GM19043 (cell line): ENCODE results near the gene OTOS.

Experiments
- ATAC-seq: cut with Tn5 transposase; IDR thresholded peaks from one replicate; pipeline ENCODE4 v1.9.1; 2021; ENCODE audit warnings: low read depth; ENCODE audit not compliant: unreplicated experiment

Gene OTOS

GRCh38 chr2:240168041-240168440 lies 27.6 kb upstream of the OTOS start:
- no peak for ATAC-seq

- ATAC-seq, result no peak
These were observed 27.1 kb upstream of the OTOS start for GRCh38 chr2:240167588-240167880.

GRCh38 chr2:240166761-240167587 lies 26.5 kb upstream of the OTOS start:
- no peak for ATAC-seq

- ATAC-seq, result no peak
These were observed 25.7 kb upstream of the OTOS start for GRCh38 chr2:240166191-240166590.

- no peak for ATAC-seq
These were observed 25.2 kb upstream of the OTOS start for GRCh38 chr2:240165661-240166060.

GRCh38 chr2:240165034-240165433 lies 24.6 kb upstream of the OTOS start:
- no peak for ATAC-seq

DNA sequence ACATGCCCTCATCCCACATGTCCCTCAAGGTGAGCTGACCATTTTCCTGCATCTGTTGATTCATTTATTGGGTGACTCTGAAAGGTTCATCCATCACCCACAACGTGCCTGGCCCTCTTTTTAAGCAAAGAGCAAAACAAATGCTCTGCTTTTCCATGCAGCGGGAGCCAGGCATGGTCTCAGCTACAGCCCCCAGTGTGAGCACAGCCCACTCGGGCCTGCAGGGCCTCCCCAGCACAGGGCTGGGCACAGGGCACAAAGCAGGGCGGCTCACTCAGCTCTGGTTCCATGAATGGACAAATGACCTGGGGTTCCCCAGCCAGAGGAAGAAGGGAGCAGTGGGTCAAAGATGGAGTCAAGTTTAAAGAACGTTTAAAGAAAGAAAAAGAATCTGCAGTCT lies 24.1 kb upstream of the OTOS start:
- ATAC-seq, result no peak

- ATAC-seq, result no peak
These were observed 23.6 kb upstream of the OTOS start for GRCh38 chr2:240163844-240164574.

DNA sequence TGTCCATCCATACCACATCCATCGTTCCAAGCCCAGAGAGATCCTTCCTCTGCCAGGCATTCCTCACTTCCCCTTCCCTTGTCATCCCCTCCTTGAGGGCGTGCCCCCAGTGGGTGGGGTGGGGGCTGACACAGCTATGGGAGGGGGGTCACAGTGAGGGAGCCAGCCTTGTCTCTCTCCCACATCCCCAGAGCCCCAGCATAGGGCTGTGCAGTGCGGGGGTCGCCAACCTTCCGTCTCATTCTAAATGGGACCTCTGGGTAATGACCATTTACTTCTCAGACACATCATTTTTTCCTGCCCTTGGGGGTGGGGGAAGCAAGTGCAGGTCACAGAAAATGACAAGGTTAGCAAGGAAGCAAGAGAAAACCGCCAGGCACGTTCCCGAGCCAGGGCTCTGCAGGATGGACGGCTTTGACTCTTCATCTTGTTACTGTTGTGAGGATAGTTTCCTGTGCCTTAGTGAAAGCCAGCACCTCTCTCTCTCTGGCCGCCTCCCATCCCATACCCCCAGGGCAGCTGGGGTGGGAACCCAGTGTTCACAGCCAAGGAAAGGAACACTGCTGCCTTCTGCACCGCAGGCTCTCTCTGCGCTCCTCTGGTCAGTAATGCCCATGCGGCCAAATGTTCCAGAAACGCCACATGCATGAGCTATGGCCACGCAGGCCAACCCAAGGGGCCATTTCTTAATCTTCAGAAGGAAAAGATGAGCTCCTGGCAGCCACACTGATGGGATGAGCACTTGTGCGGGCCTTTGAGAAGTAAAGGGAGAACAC lies 22.7 kb upstream of the OTOS start:
- no peak for ATAC-seq

DNA sequence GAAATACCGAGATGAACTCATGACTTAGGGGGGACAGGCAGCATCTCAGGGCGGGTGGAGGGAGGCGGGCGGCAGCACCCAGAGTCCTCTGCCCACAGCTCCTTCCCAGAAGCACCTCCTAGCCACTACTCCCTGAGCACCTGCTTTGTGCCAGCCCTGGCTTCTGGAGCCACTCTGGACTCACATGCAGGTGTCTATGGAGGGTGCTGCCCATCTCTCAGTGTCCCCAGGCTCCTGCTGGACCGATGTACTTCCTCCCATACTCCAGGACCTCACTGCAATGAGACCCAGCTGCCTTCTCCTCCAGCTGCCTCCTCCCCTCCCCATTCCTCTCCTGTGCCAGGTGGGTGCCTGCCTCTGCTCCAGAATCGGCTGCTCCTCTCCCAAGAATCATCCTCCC lies 22.1 kb upstream of the OTOS start:
- no peak for ATAC-seq

DNA sequence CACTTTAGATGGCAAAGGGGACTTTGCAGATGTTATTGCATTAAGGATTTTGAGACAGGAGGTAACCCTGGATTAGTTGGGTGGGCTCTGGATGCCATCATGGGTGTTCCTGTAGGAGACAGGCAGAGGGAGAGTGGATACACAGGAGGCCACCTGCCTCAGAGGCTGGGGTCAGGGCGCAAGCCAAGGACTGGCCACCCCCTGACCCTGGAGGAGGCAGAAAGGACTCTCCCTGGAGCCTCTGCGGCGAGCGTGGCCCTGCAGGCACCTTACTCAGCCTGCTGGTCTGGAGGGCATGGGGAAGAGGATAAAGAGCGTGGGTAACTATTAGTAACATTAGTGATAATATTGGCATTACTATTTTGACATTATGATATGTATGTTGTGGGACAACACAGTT lies 21.6 kb upstream of the OTOS start:
- ATAC-seq, result no peak

GRCh38 chr2:240161087-240161750 lies 20.8 kb upstream of the OTOS start:
- ATAC-seq, result no peak

GRCh38 chr2:240160291-240161086 lies 20.0 kb upstream of the OTOS start:
- ATAC-seq, result no peak

DNA sequence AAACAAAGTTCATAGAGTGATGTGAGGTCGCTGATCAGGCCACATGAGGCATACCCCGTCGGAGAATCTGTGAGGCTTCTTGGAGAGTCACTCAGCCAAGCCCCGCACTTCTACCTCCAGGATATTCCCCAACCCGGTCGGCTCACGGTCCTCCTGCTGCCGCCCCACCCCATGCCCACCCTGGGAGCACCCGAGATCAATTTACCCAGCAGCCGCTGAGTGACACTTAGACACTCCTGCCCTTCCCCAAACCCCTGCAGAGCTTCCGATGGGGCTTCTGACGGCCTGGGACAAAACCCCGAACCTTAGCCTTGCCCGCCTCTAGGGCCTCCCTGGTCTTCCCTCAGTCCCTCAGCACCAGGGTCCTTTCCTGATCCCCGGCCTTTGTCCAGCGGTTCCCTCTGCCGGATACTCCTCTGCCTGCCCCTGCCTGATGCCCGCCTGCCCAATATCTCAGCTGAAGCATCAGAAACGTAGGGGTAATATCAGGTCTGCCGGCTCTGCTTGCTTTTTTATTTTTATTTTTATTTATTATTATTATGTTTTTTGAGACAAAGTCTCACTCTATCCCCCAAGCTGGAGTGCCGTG lies 18.9 kb upstream of the OTOS start:
- no peak for ATAC-seq

GRCh38 chr2:240157147-240157470 lies 16.7 kb upstream of the OTOS start:
- no peak for ATAC-seq

- ATAC-seq, result no peak
These were observed 16.1 kb upstream of the OTOS start for GRCh38 chr2:240156435-240157146.

- no peak for ATAC-seq
These were observed 15.4 kb upstream of the OTOS start for GRCh38 chr2:240155745-240156390.

GRCh38 chr2:240155048-240155744 lies 14.7 kb upstream of the OTOS start:
- ATAC-seq, result no peak
